Measurements from ENCODE around the gene PLB1.
A peak's percentile ranks its signal among the peaks of the same experiment; 100 is the strongest.

PLB1 gene

DNA sequence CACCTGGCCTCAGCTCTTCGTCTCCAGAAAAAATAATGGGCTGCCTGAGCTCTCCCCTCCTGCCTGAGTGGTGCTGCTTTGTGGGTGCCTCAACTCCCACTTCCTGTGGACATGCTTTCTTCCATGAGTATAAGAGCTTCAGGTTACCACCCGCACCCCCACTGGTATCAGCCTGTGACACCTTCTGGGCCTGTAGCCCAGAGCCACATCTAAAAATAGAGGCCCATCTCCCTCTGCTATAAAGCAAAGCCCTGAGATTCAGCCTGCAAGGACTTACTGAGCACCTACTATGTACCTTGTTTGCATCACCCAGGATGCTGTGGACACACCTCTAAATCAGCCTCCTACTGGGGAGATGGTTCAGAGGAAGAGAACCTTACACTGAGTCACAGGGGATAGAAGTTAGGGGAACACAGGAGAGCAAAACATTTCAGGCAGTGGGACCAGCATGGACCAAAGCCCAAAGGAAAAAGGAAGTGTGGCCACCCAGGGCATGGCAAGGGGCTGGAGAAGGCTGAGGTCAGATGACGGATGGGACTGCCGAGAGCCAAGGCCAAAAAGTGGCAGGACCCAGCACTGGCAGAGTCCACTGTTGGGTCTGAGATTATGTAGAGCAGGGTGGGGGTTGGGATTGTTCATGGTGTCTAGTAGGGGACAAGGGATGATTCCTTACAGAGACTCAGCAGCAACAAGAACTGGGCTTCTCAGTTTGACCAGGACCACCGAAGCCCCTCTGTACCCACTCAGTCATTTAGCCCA lies 132.0 kb downstream of the PLB1 start:
- DNase-seq: no peak

DNA sequence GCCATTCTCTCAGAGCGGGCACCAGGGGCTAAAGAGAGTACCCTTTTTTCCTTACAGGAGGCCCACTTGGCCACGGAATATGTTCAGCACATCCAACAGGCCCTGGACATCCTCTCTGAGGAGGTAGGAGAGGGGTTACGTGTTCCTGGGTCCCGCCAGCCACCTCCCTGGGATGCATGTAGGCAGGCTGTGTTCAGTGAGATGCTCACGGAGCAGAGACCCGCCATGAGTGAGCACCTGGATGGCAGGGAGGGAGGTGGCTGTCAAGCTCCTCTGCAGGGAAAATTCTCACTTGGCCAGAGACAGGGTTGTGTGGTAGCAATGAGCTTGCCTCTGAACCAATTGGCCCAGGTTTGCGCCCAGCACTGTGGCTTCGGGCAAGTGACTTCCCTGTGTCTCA lies 132.6 kb downstream of the PLB1 start:
- no peak for DNase-seq

DNA sequence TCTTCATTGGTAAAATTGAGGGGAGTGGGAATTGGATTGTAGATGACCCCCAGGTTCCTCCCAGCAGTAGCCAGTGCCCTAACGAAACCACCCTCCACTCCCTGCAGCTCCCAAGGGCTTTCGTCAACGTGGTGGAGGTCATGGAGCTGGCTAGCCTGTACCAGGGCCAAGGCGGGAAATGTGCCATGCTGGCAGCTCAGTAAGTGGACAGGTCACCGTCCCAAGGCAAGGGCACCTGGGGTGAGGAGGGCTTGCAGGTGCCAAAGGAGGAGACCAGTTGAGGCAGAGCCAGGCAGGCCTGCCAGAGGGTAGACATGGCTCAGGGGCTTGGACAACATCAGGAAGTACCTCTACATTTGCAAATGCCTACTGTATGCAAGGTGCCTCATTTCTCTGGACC lies 133.1 kb downstream of the PLB1 start:
- no peak for DNase-seq

DNA sequence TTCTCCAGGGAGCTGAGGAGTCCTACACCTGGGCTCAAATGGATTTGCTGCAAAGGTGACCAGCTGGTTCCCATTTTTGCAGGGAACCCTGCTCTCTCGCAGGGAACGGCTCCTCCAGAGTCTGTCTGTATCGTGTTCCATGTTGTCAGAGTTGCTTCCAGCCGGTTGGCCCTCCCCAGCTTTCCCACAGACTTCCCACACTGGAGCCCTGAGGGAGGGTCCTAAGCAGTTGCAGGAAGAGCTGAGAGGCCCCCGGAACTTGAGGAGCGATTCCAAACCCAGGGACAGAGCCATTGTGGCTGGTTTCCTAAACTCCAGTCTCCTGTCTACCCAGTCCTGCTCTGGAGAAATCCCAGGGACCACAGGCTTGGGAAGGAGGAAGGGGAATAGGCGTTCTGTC lies 134.1 kb downstream of the PLB1 start:
- DNase-seq: no peak

DNA sequence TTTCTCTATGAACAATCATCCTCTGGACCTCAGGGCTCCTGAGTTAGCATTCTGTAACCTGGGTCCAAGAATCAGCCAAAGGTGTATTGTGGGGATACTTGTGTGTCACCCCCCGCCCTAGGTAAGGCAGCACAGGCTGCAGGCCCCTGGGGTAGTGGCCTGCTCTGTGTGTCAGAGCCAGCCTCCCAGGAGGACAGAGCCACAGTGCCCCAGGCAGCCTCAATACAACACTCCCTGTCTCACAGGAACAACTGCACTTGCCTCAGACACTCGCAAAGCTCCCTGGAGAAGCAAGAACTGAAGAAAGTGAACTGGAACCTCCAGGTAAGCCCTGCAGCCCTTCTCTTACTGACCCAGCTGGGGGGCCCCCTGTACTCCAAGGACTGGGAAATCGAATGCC lies 134.5 kb downstream of the PLB1 start:
- DNase-seq: peak; percentile 19

DNA sequence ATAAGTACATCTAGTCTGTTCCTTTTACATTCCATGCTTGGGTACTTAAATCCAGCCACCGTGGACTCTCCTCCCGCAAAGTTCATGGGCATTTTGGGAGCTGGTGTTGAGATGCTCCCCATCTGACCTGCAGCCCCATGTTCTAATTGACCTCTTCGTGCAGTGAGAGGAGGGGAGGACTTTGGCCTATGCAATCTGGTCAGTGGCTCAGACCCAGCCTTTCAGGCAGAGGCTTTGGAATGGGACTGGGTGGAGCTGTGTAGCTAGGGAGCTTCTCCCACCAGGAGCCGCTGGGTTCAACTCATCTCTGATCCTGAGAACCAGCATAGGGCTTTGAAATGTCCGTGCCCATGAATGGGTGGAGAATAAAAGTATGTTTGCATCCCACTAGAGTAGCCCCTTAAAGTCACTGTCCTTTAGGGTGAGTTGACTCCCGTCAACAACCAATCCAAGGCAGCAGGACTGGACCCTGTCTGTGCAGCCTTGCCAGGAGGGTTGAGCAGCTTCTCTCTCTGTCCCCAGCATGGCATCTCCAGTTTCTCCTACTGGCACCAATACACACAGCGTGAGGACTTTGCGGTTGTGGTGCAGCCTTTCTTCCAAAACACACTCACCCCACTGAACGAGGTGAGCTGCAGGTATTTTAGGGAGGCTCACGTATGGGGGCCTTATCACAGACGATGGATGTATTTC lies 135.8 kb downstream of the PLB1 start:
- DNase-seq: no peak

DNA sequence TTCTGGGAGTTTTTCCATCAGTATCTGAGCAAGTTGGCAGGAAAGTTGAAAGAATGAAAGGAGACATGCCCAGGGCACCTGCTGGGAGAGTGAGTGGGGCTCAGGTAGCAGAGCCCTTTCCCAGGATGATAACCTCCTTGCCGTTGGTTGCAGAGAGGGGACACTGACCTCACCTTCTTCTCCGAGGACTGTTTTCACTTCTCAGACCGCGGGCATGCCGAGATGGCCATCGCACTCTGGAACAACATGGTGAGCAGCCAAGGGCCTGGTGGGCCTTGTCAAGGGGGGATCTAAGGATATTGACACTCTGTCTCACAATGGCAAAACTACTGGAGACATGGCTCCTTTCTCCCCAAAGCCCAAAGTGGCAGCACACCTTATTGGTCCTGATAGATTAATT lies 136.9 kb downstream of the PLB1 start:
- DNase-seq: no peak

DNA sequence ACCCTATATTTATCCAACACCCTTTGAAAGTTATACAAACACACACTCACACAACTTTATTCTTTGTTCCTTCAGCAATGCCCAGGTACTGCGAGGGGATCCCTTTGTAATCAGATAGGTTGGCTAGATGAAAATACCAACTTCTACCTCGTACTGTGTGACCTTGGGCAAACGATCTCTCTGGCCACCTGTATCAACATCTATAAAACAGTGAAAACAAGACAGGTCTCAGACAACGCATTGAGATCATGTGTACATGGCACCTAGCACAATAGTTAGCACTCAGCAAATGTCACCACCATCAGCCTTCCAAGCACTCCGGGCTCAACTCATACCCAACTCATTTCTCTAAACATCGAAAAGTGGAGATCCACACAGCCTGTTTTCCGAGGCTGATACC lies 137.3 kb downstream of the PLB1 start:
- no peak for DNase-seq

DNA sequence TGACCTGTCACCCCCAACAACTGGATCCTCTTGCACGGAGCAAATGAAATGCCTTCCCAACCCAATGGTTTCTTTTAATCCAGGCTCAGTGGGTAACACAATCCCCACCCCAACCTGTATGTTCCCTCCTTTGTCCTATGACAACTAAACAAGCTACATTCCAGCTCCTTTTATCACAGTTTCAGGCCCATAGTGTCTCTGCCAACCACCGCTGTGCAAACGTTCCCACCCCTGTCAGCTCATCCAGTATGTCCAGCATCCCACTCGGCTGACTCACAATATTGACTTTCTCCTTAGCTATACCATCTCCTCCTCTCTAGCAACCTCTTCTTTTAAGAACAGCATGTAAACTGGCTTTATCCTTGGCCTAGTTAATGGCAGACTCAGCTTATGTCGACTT lies 137.9 kb downstream of the PLB1 start:
- no peak for DNase-seq

DNA sequence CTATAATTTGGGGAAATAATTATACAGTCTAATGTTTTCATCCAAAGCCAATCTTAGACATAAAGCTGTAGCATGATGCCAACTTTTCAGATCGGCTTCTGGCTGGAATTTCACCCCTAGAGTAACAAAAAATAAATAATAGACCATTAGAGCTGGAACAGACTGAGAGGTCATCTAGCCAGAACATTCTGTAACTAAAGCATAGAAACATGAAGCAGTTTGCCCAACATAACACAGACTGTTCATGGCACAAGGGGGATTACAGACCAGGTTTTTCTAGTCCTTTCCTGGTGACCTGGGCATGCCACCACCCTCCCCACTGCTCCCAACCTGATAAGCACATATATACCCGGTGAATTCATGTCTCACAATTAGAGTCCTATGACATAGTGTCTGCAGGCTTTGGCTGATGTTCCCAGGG lies 139.3 kb downstream of the PLB1 start:
- no peak for DNase-seq

DNA sequence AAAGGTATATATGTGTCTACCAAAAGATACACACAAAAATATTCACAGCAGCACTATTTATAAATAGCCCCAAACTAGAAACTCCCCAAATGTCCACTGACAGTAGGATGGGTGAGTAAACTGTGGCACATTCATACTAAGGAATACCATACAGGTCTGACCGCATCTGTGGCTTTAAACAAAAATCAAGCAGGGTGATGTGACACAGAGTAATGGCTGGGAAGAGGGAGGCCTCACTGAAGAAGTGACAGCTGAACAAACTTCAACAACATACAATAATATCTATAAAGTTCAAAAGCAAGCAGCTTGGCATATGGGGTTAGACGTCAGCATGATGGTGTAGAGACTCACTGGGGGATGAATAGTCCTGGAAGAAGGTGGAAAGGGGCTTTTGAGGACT lies 140.6 kb downstream of the PLB1 start:
- DNase-seq: no peak

DNA sequence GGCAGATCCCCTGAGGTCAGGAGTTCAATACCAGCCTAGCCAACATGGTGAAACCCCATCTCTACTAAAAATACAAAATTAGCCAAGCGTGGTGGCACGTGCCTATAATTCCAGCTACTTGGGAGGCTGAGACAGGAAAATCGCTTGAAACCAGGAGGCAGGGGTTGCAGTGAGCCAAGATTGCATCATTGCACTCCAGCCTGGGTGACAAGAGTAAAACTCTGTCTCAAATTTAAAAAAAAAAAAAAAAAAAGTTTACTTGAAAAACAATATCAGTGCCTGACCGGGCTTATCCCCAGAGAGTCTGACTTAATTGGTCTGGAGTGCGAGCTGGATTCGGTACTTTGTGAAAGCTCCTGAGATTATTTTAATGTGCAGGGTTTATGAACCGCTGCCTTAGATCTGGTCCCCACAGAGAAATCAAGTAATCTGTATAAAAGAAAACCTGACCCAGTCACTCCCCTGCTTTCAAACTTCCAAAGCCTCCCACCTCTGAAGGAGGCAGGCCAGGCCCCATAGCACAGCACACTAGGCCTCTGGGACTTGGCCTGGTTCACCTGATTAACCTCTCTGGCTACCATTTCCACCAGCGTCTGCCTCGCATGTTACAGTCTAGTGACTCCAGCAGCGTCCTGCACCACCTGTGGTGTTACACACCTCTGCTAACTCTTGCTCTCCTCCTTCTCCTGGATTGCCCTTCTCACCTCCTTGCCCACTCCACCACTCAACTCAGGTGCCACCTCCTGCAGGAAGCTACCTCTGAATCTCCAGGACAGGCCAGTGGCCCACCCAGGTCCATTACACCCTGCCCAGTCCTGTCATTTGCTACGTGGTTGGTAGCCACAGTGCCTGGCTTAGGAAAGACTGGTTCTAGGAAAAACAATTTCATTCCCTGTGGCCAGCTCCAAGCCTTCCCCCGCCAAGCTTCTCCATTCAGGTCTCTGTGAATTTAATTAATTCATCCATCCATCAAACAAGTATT lies 141.5 kb downstream of the PLB1 start:
- DNase-seq: no peak

DNA sequence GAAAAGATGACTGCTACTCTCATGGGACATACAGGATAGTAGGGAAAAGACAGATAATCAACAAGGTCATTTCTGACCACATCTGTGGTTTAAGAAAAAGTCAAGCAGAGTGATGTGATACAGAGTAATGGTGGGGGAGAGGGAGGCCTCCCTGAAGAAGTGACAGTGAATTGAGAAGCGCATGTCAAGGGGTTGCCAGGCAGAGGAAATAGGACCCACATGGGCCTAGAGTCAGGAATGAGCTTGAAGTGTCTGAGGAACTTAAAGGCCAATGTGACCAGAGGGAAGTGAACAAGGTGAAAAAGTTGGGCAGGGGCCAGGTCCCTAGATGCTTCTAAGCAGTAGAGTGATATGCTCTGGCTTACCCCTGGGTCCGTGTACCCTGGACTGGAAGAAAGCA lies 142.2 kb downstream of the PLB1 start:
- no peak for DNase-seq

DNA sequence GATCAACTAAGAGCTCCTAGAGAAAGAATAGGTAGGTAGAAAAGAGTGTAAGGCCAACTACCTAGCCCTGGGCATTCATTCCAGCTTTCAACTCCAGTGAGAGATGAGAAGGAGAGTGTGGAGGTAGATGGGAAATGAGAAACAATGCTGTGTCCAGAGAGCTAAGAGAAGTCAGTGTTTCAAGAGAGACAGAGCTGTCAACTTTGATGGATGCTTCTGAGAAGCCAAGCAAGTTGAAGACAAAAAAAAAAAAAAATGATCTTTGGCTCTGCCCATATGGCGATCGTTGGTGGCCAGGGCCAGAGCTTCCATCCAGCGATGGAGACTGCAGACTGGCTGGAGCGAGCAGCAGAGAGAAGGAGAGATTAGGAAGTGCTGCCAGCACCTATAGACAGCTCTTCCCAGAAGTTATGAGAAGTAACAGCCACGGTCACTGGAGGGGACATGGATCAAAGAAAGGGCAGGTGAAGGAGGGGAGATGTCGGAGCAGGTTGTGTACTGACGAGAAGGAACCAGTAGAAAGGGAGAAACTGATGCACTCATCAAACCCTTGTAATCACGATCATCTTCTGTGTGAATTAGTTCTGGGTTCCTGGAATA lies 143.3 kb downstream of the PLB1 start:
- no peak for DNase-seq

DNA sequence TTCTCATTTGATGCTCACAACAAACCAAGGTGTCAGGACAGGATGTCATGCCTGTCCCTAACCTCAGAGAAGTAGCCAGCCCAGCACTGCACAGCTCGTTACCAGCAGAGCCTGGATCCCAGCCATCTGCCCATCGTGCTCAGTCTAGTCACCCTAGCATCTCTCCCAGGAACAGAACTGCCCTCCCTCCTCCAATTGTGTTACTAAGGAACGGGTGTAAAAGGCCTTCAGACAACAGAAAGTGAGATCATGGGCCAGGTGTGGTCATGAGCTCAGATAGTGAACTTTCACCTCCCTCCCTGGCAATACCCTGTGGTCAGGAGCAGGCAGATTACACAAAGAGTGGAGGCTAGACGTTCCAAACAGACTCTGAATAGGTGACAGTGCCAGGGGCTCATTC lies 144.0 kb downstream of the PLB1 start:
- no peak for DNase-seq

DNA sequence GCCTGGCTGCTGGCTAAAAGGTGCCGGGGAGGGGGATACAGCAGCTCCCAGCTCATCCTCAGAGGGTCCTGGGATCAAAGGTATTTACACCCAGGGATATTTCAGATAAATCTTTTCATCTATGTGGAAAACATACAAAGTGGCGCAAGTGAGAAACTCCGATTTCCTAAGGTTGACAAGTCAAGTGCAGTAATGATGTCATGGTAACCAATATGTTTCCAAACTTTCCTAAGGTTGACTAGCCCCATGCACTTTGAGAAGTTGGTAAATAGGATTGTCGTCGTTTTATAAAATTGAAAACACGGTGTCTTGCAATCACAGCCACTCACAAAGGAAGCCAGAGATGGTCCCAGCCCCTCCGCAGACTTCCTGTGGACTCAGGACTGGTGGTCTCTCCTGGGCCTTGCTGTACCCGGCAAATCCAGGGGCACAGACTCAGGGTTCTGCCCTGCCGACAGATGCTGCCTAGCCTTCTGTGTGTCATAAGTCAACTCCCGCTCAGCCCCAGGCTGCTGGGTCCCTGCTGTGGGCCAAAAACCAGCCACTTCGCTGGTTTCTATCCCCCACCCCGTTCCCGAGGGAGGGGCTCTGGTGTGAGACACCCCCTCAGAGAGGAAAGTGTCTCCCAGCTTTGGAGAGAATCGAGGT lies 144.5 kb downstream of the PLB1 start:
- DNase-seq: no peak

DNA sequence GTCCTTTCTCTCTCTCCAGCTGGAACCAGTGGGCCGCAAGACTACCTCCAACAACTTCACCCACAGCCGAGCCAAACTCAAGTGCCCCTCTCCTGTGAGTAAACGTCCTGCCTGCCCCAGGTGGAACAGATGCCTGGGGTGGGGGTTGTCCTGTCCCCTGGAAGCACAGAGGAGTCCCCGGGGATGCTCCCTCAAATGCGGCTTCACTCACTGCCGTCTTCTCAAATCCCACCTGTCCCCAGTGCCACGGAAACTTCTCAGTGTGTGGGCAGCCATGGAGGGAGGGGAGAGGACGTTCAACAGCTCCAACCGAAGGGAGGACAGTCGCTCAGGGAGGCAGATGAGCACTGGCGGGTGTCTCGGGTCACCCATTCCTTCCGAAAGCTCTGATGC lies 145.0 kb downstream of the PLB1 start:
- DNase-seq: no peak

DNA sequence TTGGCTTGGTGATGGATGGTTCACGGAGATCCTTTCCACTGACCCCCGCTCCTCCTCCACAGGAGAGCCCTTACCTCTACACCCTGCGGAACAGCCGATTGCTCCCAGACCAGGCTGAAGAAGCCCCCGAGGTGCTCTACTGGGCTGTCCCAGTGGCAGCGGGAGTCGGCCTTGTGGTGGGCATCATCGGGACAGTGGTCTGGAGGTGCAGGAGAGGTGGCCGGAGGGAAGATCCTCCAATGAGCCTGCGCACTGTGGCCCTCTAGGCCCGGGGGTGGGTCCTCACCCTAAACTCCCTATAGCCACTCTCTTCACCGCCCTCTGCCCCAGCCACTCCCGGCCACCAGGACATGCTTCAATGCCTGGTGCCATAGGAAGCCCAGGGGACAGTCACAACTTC lies 146.9 kb downstream of the PLB1 start:
- no peak for DNase-seq

DNA sequence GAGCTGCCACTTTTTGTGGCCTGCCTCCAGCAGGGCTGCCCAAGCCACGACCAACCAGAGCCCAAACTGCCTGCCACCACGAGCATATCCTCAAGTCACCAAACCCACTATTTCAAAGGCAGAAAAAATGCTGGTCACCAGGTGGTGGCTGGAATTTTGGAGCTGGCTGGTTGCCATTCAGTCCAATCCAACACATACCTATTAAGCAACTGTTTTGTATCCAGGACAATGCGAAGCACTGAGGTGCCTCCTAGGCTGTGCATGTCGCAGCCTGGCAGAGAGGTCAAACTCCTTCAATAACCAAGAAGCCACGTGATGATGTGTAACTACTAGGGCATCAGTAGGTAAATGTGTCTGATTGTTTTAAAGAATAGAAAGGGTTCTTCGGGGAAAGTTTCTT lies 147.5 kb downstream of the PLB1 start:
- no peak for DNase-seq

DNA sequence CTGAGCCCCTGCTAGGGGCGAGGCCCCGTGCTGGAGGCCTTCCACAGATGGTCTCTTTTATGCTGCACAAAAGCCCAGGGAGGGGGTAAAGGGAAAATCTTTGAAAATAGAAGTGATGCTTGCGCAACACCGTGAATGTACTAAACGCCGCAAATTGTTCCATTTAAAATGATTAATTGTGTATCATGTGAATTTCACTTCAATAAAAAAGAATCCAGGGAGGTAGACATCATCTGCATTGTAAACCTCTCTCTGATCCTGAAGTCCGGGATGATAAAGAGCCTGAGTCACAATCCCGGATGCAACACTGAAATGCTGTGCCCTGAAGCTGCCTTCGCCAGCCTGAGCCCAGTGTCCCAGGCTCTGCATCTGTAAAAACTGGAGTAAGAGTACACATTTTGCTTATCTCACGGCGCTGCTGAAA lies 148.1 kb downstream of the PLB1 start:
- no peak for DNase-seq

DNA sequence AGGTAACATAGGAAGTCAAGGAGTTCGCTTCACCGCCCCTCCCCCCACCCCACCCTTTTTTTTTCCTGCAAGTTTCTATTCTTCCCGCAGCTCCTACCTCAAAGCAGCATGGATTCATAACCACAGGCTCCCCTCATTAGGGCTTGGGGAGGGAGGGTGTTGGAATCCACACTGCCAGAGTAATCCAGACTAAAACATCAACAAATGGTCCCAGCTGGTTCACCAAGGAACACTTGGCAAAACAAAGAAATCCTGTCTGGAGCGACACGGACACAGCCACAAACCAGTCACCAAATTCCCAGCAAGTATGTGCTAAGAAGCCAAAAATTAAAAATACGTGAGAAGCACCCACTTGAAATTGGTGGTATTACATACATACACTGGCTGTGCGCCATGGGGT lies 148.9 kb downstream of the PLB1 start:
- no peak for DNase-seq

DNA sequence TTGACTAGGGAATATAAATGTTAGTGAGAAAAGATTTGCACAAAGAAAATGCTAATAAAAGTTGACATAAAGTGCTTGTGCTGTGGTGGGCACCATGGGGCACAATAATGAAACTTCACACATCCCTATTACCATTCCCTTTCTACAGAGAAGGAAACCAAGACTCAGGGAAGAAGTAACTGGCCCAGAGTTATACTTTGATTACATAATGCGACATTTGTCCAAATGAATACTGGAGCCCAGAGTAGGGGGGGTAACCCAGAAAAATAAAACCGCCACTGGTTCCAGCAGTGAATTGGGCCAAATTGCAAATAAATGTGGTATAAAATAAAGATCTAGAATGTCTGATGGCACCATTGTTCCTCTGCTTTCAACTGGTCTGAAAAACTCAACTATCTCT lies 149.7 kb downstream of the PLB1 start:
- DNase-seq: no peak

Measured in right kidney (tissue), 1 donor.